Activated T-helper 1 cell treated with anti-CD3 and anti-CD28 coated beads, Interleukin-12 subunit alpha, Interleukin-12 subunit beta, Interleukin-2, Interleukin-4 antibody, amounts not matched to agents 30 ng/mL and 10 ng/mL and 1 ng/mL, durations not matched to agents 14 hours and 24 hours and 36 hours (primary cell): ENCODE data around the gene ST6GALNAC2. TPM values are rescaled to one million over a fixed set of nuclear protein-coding genes. Genes with fewer than 3 reads are reported as not detected.
"Not testable (repeated sequence)": the region's sequence is repeated elsewhere in the genome, so short reads cannot be mapped to it uniquely, and the experiment has no call there.

Experiments
- DNase-seq: peaks from one replicate; pipeline ENCODE4 v3.0.0; 2021; ENCODE audit warnings: low spot score
- H3K27ac Mint-ChIP-seq: one replicate; pipeline ENCODE4 v1.8.0; 2021; ENCODE audit warnings: mild to moderate bottlenecking, mixed read lengths
- H3K27me3 Mint-ChIP-seq: one replicate; pipeline ENCODE4 v1.8.0; 2022; ENCODE audit warnings: mild to moderate bottlenecking, moderate library complexity, mixed read lengths; ENCODE audit not compliant: insufficient read depth
- H3K36me3 Mint-ChIP-seq: one replicate; pipeline ENCODE4 v1.8.0; 2021; ENCODE audit warnings: low read depth, mixed read lengths
- H3K4me1 Mint-ChIP-seq: one replicate; pipeline ENCODE4 v1.8.0; 2021; ENCODE audit warnings: low read depth, mixed read lengths
- H3K4me3 Mint-ChIP-seq: one replicate; pipeline ENCODE4 v1.8.0; 2021; ENCODE audit warnings: mild to moderate bottlenecking, moderate library complexity, mixed read lengths
- H3K9me3 Mint-ChIP-seq: one replicate; pipeline ENCODE4 v1.8.0; 2021; ENCODE audit warnings: mixed read lengths
- intact Hi-C: fragments of 100-400 bp; cut with micrococcal nuclease; formaldehyde crosslinking; loops from one replicate; pipeline ENCODE4 v1.15.1; 2024
- total RNA-seq: library from RNA; stranded (reverse); gene quantifications from 2 replicates; pipeline ENCODE4 v1.2.3, GENCODE V29; 2022

Gene ST6GALNAC2
- total RNA-seq, 1 donor from 2014 or later, result not detected

GRCh38 chr17:76614064-76614759 lies 28.6 kb upstream of the ST6GALNAC2 start:
- H3K4me1 Mint-ChIP-seq, H3K27ac Mint-ChIP-seq, H3K27me3 Mint-ChIP-seq, H3K4me3 Mint-ChIP-seq, intact Hi-C loops, DNase-seq, H3K36me3 Mint-ChIP-seq, H3K9me3 Mint-ChIP-seq: not testable (repeated sequence)

GRCh38 chr17:76612977-76613851 lies 27.6 kb upstream of the ST6GALNAC2 start:
- DNase-seq, result no peak
- Mint-ChIP-seq H3K36me3 (no peaks in the 10 kb centered on the region), H3K27ac (no peak overlapping the region), H3K4me1 (no peaks in the 10 kb centered on the region), H3K4me3 (no peak overlapping the region), H3K27me3 (peaks cover 7% of the 10 kb centered on the region), H3K9me3 (no peaks in the 10 kb centered on the region)
- intact Hi-C loops, result no loop called here

GRCh38 chr17:76612465-76612864 lies 26.8 kb upstream of the ST6GALNAC2 start:
- Mint-ChIP-seq H3K4me3 (no peak overlapping the region), H3K4me1 (no peaks in the 10 kb centered on the region)
- intact Hi-C loops, result no loop called here

GRCh38 chr17:76611758-76612157 lies 26.1 kb upstream of the ST6GALNAC2 start:
- Mint-ChIP-seq H3K4me3 (no peak overlapping the region), H3K27ac (no peak overlapping the region), H3K27me3 (peaks cover 7% of the 10 kb centered on the region), H3K4me1 (no peaks in the 10 kb centered on the region), H3K36me3 (no peaks in the 10 kb centered on the region), H3K9me3 (no peaks in the 10 kb centered on the region)
- DNase-seq, result no peak
- intact Hi-C loops, result no loop called here

More at GRCh38 chr17:76612465-76612864, 26.8 kb upstream of the ST6GALNAC2 start:
- Mint-ChIP-seq H3K36me3 (no peaks in the 10 kb centered on the region), H3K27me3 (peaks cover 7% of the 10 kb centered on the region), H3K9me3 (no peaks in the 10 kb centered on the region), H3K27ac (no peak overlapping the region)
- DNase-seq, result no peak

GRCh38 chr17:76611080-76611749 lies 25.6 kb upstream of the ST6GALNAC2 start:
- H3K4me1 Mint-ChIP-seq, intact Hi-C loops, H3K27me3 Mint-ChIP-seq, DNase-seq, H3K9me3 Mint-ChIP-seq, H3K36me3 Mint-ChIP-seq, H3K27ac Mint-ChIP-seq, H3K4me3 Mint-ChIP-seq: not testable (repeated sequence)

GRCh38 chr17:76606685-76607084 lies 21.0 kb upstream of the ST6GALNAC2 start:
- peaks cover 18% of the 10 kb centered on the region for H3K27me3 Mint-ChIP-seq
- H3K4me1 Mint-ChIP-seq, intact Hi-C loops, H3K27ac Mint-ChIP-seq, DNase-seq, H3K9me3 Mint-ChIP-seq, H3K36me3 Mint-ChIP-seq, H3K4me3 Mint-ChIP-seq: not testable (repeated sequence)

- Mint-ChIP-seq H3K4me3 (no peak overlapping the region), H3K4me1 (peaks cover 17% of the 10 kb centered on the region), H3K36me3 (peaks cover 3% of the 10 kb centered on the region), H3K27me3 (peaks cover 15% of the 10 kb centered on the region), H3K9me3 (no peaks in the 10 kb centered on the region), H3K27ac (no peak overlapping the region)
- DNase-seq, result no peak
- intact Hi-C loops, result no loop called here
Observed at GRCh38 chr17:76601065-76601464, 15.4 kb upstream of the ST6GALNAC2 start.

- Mint-ChIP-seq H3K4me3 (no peak overlapping the region), H3K27me3 (peaks cover 17% of the 10 kb centered on the region)
Observed at GRCh38 chr17:76599694-76600460, 14.2 kb upstream of the ST6GALNAC2 start.

GRCh38 chr17:76598004-76598439 lies 12.4 kb upstream of the ST6GALNAC2 start:
- Mint-ChIP-seq H3K36me3 (peaks cover 3% of the 10 kb centered on the region), H3K4me3 (no peak overlapping the region), H3K9me3 (no peaks in the 10 kb centered on the region), H3K27me3 (peaks cover 21% of the 10 kb centered on the region), H3K4me1 (peaks cover 17% of the 10 kb centered on the region), H3K27ac (no peak overlapping the region)
- intact Hi-C loops, result no loop called here
- no peak for DNase-seq

More at GRCh38 chr17:76599694-76600460, 14.2 kb upstream of the ST6GALNAC2 start:
- H3K27ac Mint-ChIP-seq, result no peak overlapping the region
- H3K4me1 Mint-ChIP-seq, result peaks cover 17% of the 10 kb centered on the region
- H3K9me3 Mint-ChIP-seq, result no peaks in the 10 kb centered on the region
- DNase-seq, result no peak
- intact Hi-C loops, result no loop called here
- H3K36me3 Mint-ChIP-seq, result peaks cover 3% of the 10 kb centered on the region

- H3K36me3 Mint-ChIP-seq, result peaks cover 3% of the 10 kb centered on the region
- H3K9me3 Mint-ChIP-seq, result no peaks in the 10 kb centered on the region
- no peak for DNase-seq
- intact Hi-C loops, result no loop called here
- no peak overlapping the region for H3K4me3 Mint-ChIP-seq
- no peak overlapping the region for H3K27ac Mint-ChIP-seq
- H3K4me1 Mint-ChIP-seq, result peaks cover 17% of the 10 kb centered on the region
- H3K27me3 Mint-ChIP-seq, result peaks cover 15% of the 10 kb centered on the region
Observed at GRCh38 chr17:76597156-76598003, 11.7 kb upstream of the ST6GALNAC2 start.

- intact Hi-C loops, result no loop called here
- Mint-ChIP-seq H3K9me3 (no peaks in the 10 kb centered on the region), H3K36me3 (no peaks in the 10 kb centered on the region), H3K27ac (no peak overlapping the region), H3K4me1 (no peaks in the 10 kb centered on the region), H3K27me3 (peaks cover 24% of the 10 kb centered on the region), H3K4me3 (no peak overlapping the region)
- DNase-seq, result no peak
Observed at GRCh38 chr17:76594690-76595089, 9.0 kb upstream of the ST6GALNAC2 start.

- H3K36me3 Mint-ChIP-seq, result no peaks in the 10 kb centered on the region
- intact Hi-C loops, result no loop called here
- DNase-seq, result no peak
- H3K27ac Mint-ChIP-seq, result no peak overlapping the region
- H3K9me3 Mint-ChIP-seq, result no peaks in the 10 kb centered on the region
- peaks cover 31% of the 10 kb centered on the region for H3K27me3 Mint-ChIP-seq
- H3K4me1 Mint-ChIP-seq, result peaks cover 5% of the 10 kb centered on the region
- no peak overlapping the region for H3K4me3 Mint-ChIP-seq
Observed at GRCh38 chr17:76593959-76594358, 8.3 kb upstream of the ST6GALNAC2 start.
